Fibroblast of skin of right quadriceps (primary cell): ENCODE results near the gene BHLHA15.

Experiments used
- DNase-seq: peaks from one replicate; pipeline ENCODE4 v3.0.0-alpha.2; 2013

BHLHA15 gene

GRCh38 chr7:98189559-98189958, 21.7 kb upstream of the BHLHA15 start:
- no peak for DNase-seq

DNA sequence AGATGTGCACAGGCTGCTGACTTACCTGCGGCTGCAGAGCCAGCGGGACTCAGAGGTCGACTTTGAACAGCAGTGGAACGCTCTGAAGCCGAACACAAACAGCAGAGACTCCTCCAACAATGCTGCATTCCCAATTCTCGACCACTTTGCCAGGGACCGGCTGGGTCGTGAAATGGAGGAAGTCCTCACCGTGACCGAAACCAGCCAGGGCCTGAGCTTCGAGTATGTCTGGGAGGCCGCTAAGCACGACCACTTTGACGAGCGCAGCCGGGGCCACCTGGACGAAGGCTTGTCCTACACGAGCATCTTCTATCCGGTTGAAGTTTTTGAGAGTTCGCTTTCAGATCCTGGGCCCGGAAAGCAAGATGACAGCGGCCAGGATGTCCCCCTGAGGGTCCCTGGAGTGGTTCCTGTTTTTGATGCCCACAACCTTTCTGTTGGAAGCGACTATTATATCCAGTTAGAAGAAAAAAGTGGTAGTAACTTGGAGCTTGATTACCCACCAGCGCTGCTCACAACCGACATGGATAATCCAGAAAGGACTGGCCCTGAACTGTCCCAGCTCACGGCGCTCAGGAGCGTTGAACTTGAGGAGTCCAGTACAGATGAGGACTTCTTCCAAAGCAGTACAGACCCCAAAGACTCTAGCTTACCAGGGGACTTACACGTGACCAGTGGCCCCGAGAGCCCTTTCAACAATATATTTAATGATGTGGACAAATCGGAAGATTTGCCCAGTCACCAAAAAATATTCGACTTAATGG, 19.4 kb upstream of the BHLHA15 start:
- DNase-seq: no peak

GRCh38 chr7:98192781-98193457, 18.3 kb upstream of the BHLHA15 start:
- DNase-seq: no peak

DNA sequence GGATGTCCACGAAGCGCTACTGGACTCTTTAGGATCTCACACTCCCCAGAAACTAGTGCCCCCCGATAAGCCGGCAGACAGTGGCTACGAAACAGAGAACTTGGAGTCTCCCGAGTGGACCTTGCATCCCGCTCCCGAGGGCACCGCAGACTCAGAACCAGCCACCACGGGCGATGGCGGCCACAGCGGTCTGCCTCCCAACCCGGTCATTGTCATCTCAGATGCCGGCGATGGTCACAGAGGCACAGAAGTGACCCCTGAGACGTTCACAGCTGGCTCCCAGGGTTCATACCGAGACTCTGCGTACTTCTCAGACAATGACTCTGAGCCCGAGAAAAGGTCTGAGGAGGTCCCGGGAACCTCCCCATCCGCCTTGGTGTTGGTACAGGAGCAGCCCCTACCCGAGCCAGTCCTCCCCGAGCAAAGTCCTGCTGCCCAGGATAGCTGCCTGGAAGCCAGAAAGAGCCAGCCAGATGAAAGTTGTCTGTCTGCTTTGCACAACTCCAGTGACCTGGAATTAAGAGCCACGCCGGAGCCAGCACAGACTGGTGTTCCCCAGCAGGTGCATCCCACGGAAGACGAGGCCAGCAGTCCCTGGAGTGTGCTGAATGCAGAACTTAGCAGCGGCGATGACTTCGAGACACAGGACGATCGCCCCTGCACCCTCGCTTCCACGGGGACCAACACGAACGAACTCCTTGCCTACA, 17.6 kb upstream of the BHLHA15 start:
- no peak for DNase-seq

DNA sequence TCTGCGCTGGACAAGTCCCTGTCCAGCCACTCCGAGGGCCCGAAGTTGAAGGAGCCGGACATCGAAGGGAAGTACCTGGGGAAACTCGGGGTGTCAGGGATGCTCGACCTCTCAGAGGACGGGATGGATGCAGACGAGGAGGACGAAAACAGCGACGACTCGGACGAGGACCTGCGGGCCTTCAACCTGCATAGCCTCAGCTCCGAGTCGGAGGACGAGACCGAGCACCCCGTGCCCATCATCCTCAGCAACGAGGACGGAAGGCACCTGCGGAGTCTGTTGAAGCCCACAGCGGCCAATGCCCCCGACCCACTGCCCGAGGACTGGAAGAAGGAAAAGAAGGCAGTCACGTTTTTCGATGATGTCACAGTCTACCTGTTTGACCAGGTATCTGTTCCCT, 17.1 kb upstream of the BHLHA15 start:
- DNase-seq: no peak

DNA sequence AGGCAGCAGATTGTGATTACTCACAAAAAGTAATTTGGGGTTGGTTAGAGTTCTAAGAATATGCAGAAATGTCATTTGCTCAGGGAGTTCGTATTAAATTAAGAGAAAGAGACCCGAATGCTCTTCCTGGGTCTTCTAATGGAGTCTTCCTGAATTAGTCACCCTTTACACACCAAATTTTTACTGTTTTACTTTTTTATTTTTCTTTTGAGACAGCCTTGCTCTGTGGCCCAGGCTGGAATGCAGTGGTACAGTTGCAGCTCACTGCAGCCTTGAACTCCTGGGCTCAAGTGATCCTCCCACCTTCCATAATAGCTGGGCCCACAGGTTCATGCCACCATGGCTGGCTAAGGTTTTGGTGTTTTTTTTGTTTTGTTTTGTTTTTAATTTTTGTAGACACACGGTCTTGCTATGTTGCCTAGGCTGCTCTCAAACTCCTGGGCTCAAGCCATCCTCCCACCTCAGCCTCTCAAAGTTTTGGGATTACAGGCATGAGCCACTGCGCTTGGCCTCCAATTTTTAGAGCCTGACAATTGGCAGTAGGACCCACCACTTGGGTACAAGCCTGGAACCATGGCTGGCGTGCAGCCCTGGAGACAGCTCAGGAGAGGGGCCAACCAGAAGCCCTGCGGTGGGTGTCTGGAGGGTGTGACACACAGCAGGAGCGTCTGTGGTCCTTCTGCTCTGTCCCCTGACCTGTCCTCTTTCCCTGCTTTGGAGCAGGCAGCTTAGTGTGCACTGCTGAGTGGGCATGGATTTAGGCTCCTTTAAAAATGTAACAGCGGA, 16.4 kb upstream of the BHLHA15 start:
- DNase-seq: no peak

DNA sequence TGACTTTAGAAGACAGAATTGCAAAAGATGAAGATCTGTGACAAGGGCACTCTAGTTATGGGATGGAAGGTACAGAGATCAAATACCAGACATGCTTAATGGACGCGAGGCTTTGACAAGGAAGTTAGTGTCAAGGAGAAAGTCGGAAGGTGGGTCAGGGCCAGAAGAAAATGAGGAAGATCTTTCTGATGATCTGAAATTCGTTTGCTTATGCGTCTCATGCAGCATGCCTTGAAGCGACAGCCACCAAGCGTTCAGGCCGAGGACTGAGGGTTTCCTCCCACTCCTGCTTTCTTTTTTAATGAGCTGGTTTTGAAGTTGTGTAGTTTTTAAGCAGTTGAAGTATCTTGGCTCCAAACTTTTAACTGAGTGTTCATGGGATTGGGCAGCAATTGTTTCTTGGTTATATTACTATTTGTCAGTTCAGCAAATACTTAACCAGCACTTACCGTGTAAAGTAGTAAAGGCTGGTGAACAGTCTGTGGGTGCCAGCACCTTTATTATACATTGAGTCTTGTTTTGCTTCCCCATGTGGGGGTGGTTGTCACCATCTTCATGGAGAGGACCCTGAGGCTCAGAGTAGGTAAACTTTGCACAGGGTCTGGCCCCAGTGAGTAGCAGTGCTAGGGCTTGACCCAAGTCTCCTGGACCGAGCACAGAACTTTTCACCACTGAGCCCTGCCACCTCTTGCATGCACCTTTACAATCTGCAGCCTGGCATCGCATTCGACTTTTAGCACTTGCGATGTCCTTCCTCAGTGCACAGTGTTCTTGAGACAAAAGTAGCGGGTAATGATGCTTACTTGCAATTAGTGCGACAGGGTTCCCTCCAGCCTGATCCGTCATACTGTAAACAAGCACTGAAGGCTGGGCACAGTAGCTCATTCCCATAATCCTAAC, 14.3 kb upstream of the BHLHA15 start:
- DNase-seq: no peak

DNA sequence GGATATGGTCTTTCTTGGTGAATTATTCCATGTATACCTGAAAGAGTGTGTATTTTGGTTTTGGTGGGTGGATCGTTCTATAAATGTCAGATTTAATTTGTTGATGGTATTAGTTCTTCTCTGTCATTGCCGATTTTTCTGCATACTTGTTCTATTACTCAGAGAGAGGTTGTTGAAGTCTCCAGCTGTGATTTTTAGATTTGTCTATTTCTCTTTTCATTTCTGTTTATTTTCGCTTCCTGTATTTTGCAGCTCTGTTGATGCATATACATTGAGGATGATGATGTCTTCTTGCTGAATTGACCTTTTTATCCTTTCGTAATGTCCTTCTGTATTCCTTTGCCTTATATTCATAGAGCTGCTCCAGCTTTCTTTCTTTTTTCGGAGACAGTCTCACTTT, 12.1 kb upstream of the BHLHA15 start:
- no peak for DNase-seq

DNA sequence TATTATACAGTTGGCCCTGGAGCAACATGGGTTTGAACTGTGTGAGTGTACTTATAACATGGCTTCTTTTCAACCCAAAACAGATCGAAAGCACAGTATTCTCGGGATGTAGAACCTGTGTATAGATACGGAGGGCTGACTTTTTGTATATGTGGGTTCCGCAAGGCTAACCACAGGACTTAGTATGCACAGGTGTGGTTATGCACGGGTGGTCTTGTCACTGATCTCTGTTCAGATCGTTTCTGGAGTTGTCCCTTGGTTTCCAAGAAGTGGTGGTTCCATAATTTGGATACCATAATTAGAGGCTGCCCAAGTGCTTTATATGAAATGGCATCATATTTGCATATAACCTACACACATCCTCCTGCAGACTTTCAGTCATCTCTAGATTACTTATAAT, 10.9 kb upstream of the BHLHA15 start:
- no peak for DNase-seq

DNA sequence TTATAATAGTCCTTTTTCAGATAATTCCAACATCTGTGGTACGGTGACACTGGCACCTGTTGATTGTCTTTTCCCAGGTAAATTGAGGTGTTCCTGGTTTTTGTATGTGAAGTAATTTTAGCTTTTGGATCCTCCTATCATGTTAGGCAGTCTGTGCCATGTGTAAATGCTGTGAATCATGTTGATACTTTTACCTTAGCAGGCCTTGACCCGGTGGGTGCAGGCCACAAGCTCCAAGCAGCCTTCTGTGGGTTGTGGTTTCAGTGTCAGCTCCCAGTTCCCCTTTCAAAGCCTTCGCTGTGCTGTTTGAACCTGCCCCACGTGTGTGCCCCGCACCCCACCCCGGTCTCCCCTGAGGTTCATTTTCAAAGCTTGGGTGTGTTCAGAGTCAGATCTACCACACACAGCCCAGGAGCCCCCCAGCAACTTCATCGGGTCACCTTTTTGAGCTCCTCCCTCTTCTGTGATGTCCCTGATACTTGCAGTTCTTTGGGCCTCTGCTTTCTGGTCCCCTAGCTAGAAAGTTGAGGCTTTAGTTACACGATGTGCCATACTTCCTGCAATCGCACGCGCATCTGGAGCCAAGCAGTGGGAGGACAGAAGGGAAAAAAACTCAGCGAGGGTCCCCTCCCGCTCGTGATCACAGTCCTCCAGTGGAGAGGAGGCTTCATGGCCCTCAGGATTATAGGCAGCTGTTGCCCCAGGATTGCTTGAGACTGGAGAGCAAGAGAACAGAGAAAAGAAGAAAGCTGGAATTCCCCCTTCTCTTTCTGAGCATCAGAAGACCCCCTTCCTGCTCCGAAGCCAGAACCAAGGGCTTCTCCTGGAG, 8.7 kb upstream of the BHLHA15 start:
- no peak for DNase-seq

GRCh38 chr7:98203261-98203963, 7.8 kb upstream of the BHLHA15 start:
- DNase-seq: no peak

DNA sequence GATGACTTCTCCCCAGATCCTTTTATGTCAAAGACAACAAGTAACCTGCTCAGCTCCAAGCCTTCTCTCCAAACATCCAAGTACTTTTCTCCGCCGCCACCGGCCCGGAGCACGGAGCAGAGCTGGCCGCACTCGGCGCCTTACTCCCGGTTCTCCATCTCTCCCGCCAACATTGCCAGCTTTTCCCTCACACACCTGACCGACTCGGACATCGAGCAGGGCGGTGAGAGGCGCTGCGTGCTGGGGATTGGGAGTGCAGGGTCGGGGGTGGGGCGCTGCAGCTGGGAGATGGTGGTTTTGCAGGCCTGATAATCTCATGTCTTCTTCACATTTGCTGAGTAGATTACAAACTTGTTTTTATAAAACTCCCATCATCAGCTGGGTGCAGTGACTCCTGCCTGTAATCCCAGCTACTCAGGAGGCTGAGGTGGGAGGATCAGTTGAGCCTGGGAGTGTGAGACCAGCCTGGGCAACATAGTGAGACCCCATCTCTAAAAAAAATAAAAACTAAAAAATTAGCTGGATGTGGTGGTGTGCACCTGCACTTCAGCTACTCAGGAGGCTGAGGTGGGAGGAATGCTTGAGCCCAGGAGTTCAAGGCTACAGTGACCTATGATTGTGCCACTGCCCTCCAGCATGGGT, 7.2 kb upstream of the BHLHA15 start:
- DNase-seq: no peak

GRCh38 chr7:98204670-98205069, 6.6 kb upstream of the BHLHA15 start:
- DNase-seq: no peak

DNA sequence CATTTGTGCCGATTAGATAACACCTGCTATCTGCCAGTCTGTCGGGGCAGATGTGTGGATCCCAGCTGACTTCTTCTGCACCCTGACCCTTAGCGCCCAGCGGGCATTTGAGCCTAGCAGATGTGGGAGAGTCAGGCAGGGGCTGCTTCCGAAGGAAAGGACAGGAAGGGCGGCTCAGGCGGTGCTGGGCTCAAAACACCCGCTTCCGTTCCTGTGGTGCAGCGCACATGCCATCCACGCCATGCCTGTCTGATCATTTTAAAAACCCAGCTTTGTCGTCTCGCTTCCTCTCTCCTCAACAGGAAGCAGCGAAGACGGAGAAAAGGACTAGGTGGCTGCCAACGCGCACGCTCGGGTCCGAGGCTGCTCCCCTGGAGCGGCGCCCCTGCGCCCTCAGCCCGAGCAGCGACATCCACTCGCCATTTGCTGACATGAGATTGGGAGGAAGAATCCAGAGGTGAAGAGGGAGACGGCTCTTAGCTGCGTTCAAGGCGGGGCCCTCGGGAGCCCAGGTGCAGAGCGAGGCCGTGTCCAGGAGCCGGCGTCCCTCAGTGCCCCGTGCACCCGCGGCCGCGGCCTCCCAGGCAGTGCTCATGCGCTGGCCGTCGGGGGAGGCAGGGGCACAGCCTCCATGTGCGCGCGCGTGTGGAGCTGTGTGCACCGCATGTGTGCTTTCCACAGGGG, 5.9 kb upstream of the BHLHA15 start:
- DNase-seq: no peak

DNA sequence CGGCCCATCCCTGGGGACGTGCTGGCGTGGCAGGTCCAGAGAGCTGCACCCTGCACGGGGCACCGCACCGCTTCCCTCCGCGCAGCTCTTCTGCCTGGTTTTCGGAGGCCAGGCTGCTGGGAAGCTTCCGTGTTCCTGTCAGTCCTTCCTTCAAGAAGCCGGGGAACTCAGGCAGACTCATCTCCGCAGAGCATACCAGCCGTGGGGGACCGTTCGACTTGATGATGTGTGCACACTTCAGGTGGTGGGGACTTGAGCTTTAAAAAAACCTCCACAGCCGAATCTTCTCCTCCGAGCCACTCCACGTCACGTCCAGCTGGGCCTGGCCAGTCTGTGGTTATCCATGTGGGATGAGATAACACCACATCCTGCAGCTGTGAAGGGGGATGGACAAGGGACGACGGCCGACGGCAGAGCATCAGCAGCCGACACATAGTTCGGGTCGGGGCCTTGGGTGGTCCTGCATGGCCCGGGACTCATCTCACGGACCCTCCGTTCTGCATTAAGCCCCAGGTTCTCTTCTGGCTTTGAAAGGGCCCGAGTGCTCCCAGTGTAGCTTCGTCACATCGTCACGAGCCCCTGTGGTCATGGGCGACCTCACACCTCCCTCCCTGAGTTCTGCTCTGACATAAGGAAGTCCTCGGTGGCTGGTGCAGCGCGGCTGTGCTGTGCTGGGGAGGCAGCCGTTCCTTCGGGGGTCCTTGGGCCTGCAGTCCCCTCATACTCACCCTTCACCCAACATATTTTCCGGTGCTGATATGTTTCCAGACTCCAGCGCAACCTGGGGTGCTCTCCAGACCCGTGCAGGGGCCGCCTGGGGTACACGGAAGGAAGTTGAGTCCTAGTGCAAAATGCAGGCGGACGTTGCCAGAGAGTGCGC, 4.5 kb upstream of the BHLHA15 start:
- DNase-seq: no peak

DNA sequence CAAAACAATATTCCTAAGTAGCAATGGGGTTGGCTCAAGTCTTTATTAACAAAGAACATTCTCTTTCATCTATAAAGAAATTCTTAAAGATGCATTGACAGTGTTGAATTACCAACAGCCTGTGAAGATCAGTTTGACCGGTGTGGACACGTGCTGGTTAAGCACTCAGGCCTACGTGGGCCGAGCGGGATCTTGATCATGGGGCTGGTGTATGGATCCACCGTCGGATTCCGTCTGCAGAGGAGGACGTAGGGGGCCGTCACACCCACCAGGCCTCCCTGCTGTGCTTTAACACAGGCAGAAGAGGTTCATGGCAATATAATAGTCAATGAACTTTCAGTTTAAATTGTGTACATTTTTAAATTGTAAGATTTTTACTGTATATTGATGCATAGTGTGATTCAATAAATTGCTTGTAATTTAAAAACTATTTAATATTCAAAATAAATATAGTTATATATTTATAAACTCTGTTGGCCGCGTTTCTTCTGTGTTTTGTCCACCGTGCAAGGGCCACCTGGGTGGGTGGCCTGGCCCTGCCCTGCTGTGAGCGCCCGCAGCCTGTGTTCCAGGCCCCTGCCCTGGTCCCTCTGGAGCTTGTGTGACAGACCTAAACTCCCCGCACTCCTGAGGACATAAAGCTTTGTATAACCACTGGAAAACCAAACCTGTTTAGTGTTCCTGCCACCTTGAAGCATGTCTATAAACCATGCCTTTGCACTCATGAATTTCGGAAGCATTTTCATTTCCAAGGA, 1.9 kb upstream of the BHLHA15 start:
- no peak for DNase-seq

GRCh38 chr7:98210513-98211220, 572 bp upstream of the BHLHA15 start:
- no peak for DNase-seq
